Liver (tissue), 9 donors: Measurements from ENCODE around the gene GRIN3A. TPM values are rescaled to one million over a fixed set of nuclear protein-coding genes. Genes with fewer than 3 reads are reported as not detected.

ENCODE experiments used
- DNase-seq: peaks from one replicate; pipeline ENCODE4 v3.0.0-alpha.2; 2017; ENCODE audit warnings: low spot score
- H3K27ac ChIP-seq, 2 donors: one replicate each; pipeline ENCODE4 v1.7.0; 2013; ENCODE audit warnings: inconsistent platforms in 2 of 2, low read length in 2 of 2, control low read depth in 1 of 2, low read depth in 1 of 2, mild to moderate bottlenecking in 1 of 2
- H3K27me3 ChIP-seq, 4 donors: one replicate each; pipeline versions ENCODE4 v1.6.1 to v1.7.0; 2013; ENCODE audit warnings: low read length in 3 of 4, inconsistent platforms in 1 of 4, mild to moderate bottlenecking in 1 of 4, moderate library complexity in 1 of 4; ENCODE audit not compliant: control insufficient read depth in 4 of 4, insufficient read depth in 4 of 4
- H3K36me3 ChIP-seq, 4 donors: one replicate each; pipeline versions ENCODE4 v1.6.1 to v1.7.0; 2013; ENCODE audit warnings: low read length in 3 of 4, mild to moderate bottlenecking in 3 of 4, low read depth in 1 of 4, moderate library complexity in 1 of 4; ENCODE audit not compliant: control insufficient read depth in 4 of 4, insufficient read depth in 3 of 4
- H3K4me1 ChIP-seq, 4 donors: one replicate each; pipeline versions ENCODE4 v1.6.1 to v1.7.0; 2013; ENCODE audit warnings: low read length in 3 of 4, mild to moderate bottlenecking in 3 of 4, moderate library complexity in 1 of 4; ENCODE audit not compliant: control insufficient read depth in 4 of 4, insufficient read depth in 4 of 4
- H3K4me3 ChIP-seq, 3 donors: one replicate each; pipeline versions ENCODE4 v1.6.1 to v1.7.0; 2013; ENCODE audit warnings: low read length in 3 of 3, control low read depth in 1 of 3, low read depth in 1 of 3, mild to moderate bottlenecking in 1 of 3
- H3K9ac ChIP-seq, 2 donors: one replicate each; pipeline ENCODE4 v1.7.0; 2013; ENCODE audit warnings: low read length in 2 of 2, mild to moderate bottlenecking in 2 of 2, moderate library complexity in 2 of 2, control low read depth in 1 of 2, low read depth in 1 of 2
- H3K9me3 ChIP-seq, 4 donors: one replicate each; pipeline versions ENCODE4 v1.6.1 to v1.7.0; 2013; ENCODE audit warnings: low read length in 3 of 4; ENCODE audit not compliant: control insufficient read depth in 4 of 4
- ATF3 ChIP-seq: IDR thresholded peaks from 2 replicates; pipeline ENCODE4 v1.6.1; 2016; ENCODE audit warnings: antibody characterized with exemption
- EGR1 ChIP-seq, 2 donors: IDR thresholded peaks; 2 replicates each; pipeline ENCODE4 v1.6.1; 2016 to 2018; ENCODE audit warnings: antibody characterized with exemption in 2 of 2, low read depth in 2 of 2
- FOXA1 ChIP-seq: IDR thresholded peaks from 2 replicates; pipeline ENCODE4 v1.6.1; 2016; ENCODE audit warnings: antibody characterized with exemption
- FOXA2 ChIP-seq: IDR thresholded peaks from 2 replicates; pipeline ENCODE4 v1.6.1; 2016; ENCODE audit warnings: antibody characterized with exemption
- GABPA ChIP-seq, 2 donors: IDR thresholded peaks in 1 of 2; conservative IDR thresholded peaks in 1 of 2; 2 replicates each; pipeline ENCODE4 v1.6.1; 2016; ENCODE audit warnings: antibody characterized with exemption in 2 of 2, mild to moderate bottlenecking in 1 of 2, moderate library complexity in 1 of 2
- HNF4A ChIP-seq, 2 donors: conservative IDR thresholded peaks; 2 replicates each; pipeline ENCODE4 v1.6.1; 2016; ENCODE audit warnings: antibody characterized with exemption in 2 of 2, mild to moderate bottlenecking in 2 of 2
- HNF4G ChIP-seq: IDR thresholded peaks from 2 replicates; pipeline ENCODE4 v1.6.1; 2016; ENCODE audit warnings: antibody characterized with exemption
- JUND ChIP-seq, 2 donors: IDR thresholded peaks; 2 replicates each; pipeline ENCODE4 v1.6.1; 2016; ENCODE audit warnings: antibody characterized with exemption in 2 of 2
- MAX ChIP-seq: IDR thresholded peaks from 2 replicates; pipeline ENCODE4 v1.6.1; 2016; ENCODE audit warnings: antibody characterized with exemption
- NR2F2 ChIP-seq: IDR thresholded peaks from 2 replicates; pipeline ENCODE4 v1.6.1; 2016; ENCODE audit warnings: antibody characterized with exemption
- RAD21 ChIP-seq, 2 donors: IDR thresholded peaks; 2 replicates each; pipeline ENCODE4 v1.6.1; 2016; ENCODE audit warnings: antibody characterized with exemption in 2 of 2, mild to moderate bottlenecking in 2 of 2
- RXRA ChIP-seq, 2 donors: IDR thresholded peaks; 2 replicates each; pipeline ENCODE4 v1.6.1; 2017 to 2018; ENCODE audit warnings: antibody characterized with exemption in 2 of 2, mild to moderate bottlenecking in 1 of 2
- SP1 ChIP-seq: IDR thresholded peaks from 2 replicates; pipeline ENCODE4 v1.6.1; 2018; ENCODE audit warnings: antibody characterized with exemption, mild to moderate bottlenecking
- TAF1 ChIP-seq: conservative IDR thresholded peaks from 2 replicates; pipeline ENCODE4 v1.6.1; 2016; ENCODE audit warnings: antibody characterized with exemption, mild to moderate bottlenecking
- YY1 ChIP-seq: IDR thresholded peaks from 2 replicates; pipeline ENCODE4 v1.6.1; 2016; ENCODE audit warnings: antibody characterized with exemption, mild to moderate bottlenecking
- WGBS: extraction: QIAGEN DNeasy Blood & Tissue Kit; methylation state at CpG from one replicate; pipeline ENCODE4 v1.1.7; 2013; 5-methylcytosine and 5-hydroxymethylcytosine counted together
- polyA plus RNA-seq, 2 donors: library from polyadenylated mRNA; stranded (reverse) in 1 of 2; unstranded in 1 of 2; fragments of 200-250 nt in 1 of 2; fragments of >200 nt in 1 of 2; fragmentation: Nextera tagmentation in 1 of 2; extraction: Ambion mirVana in 1 of 2; gene quantifications; one replicate each; pipeline versions ENCODE4 v1.2.1 to v1.2.3, GENCODE V29; 2013 to 2015
- total RNA-seq, 2 donors: library from RNA; depleted of rRNA; stranded (reverse); fragments of >200 nt; gene quantifications; one replicate each; pipeline ENCODE4 v1.2.3, GENCODE V29; 2014
- TF ChIP-seq, protein P1 (sequence below): fragments of 150-350 bp; IDR thresholded peaks from 2 replicates; pipeline ENCODE4 v1.5.1; 2017; ENCODE audit warnings: improper control_type of control experiment, low read depth, low read length; ENCODE audit not compliant: missing input control
- TF ChIP-seq, protein P2 (sequence below): IDR thresholded peaks from 2 replicates; pipeline ENCODE4 v1.6.1; 2016; ENCODE audit warnings: antibody characterized with exemption, mild to moderate bottlenecking
- TF ChIP-seq, protein P3 (sequence below): IDR thresholded peaks from 2 replicates; pipeline ENCODE4 v1.6.1; 2016; ENCODE audit warnings: antibody characterized with exemption
- donor health status: healthy.
- donor health status: healthy.
- donor health status: healthy.
- donor health status: healthy.
- donor health status: healthy.

GRIN3A gene
- total and polyA plus RNA-seq, 4 donors: under 0.01 to 0.23 (median 0.09) TPM

- DNase-seq: no peak
- no peak for TF ChIP-seq TAF1
- TF ChIP-seq HNF4G: no peak
- no peak for TF ChIP-seq NR2F2
- TF ChIP-seq, protein P1, sequence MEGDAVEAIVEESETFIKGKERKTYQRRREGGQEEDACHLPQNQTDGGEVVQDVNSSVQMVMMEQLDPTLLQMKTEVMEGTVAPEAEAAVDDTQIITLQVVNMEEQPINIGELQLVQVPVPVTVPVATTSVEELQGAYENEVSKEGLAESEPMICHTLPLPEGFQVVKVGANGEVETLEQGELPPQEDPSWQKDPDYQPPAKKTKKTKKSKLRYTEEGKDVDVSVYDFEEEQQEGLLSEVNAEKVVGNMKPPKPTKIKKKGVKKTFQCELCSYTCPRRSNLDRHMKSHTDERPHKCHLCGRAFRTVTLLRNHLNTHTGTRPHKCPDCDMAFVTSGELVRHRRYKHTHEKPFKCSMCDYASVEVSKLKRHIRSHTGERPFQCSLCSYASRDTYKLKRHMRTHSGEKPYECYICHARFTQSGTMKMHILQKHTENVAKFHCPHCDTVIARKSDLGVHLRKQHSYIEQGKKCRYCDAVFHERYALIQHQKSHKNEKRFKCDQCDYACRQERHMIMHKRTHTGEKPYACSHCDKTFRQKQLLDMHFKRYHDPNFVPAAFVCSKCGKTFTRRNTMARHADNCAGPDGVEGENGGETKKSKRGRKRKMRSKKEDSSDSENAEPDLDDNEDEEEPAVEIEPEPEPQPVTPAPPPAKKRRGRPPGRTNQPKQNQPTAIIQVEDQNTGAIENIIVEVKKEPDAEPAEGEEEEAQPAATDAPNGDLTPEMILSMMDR: no peak
- no peak for TF ChIP-seq MAX
- TF ChIP-seq YY1: no peak
- TF ChIP-seq RAD21 (IDR thresholded peaks at IDR 0.05): no peak
- TF ChIP-seq RXRA (IDR thresholded peaks at IDR 0.05): no peak
- no peak for TF ChIP-seq JUND (IDR thresholded peaks at IDR 0.05)
- no peak for TF ChIP-seq FOXA2
- TF ChIP-seq ATF3: no peak
- no peak for TF ChIP-seq SP1
- TF ChIP-seq FOXA1: no peak
- TF ChIP-seq GABPA (IDR thresholded peaks at IDR 0.05 in 1 of 2, conservative IDR thresholded peaks at IDR 0.05 in 1 of 2): no peak
- TF ChIP-seq, protein P2, sequence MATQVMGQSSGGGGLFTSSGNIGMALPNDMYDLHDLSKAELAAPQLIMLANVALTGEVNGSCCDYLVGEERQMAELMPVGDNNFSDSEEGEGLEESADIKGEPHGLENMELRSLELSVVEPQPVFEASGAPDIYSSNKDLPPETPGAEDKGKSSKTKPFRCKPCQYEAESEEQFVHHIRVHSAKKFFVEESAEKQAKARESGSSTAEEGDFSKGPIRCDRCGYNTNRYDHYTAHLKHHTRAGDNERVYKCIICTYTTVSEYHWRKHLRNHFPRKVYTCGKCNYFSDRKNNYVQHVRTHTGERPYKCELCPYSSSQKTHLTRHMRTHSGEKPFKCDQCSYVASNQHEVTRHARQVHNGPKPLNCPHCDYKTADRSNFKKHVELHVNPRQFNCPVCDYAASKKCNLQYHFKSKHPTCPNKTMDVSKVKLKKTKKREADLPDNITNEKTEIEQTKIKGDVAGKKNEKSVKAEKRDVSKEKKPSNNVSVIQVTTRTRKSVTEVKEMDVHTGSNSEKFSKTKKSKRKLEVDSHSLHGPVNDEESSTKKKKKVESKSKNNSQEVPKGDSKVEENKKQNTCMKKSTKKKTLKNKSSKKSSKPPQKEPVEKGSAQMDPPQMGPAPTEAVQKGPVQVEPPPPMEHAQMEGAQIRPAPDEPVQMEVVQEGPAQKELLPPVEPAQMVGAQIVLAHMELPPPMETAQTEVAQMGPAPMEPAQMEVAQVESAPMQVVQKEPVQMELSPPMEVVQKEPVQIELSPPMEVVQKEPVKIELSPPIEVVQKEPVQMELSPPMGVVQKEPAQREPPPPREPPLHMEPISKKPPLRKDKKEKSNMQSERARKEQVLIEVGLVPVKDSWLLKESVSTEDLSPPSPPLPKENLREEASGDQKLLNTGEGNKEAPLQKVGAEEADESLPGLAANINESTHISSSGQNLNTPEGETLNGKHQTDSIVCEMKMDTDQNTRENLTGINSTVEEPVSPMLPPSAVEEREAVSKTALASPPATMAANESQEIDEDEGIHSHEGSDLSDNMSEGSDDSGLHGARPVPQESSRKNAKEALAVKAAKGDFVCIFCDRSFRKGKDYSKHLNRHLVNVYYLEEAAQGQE: no peak
- no peak for TF ChIP-seq EGR1 (IDR thresholded peaks at IDR 0.05; ENCODE audit: low read depth in 2 of 2)
- TF ChIP-seq HNF4A (conservative IDR thresholded peaks at IDR 0.05): no peak
- TF ChIP-seq, protein P3, sequence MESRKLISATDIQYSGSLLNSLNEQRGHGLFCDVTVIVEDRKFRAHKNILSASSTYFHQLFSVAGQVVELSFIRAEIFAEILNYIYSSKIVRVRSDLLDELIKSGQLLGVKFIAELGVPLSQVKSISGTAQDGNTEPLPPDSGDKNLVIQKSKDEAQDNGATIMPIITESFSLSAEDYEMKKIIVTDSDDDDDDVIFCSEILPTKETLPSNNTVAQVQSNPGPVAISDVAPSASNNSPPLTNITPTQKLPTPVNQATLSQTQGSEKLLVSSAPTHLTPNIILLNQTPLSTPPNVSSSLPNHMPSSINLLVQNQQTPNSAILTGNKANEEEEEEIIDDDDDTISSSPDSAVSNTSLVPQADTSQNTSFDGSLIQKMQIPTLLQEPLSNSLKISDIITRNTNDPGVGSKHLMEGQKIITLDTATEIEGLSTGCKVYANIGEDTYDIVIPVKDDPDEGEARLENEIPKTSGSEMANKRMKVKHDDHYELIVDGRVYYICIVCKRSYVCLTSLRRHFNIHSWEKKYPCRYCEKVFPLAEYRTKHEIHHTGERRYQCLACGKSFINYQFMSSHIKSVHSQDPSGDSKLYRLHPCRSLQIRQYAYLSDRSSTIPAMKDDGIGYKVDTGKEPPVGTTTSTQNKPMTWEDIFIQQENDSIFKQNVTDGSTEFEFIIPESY: no peak
- 74% methylated on average over 2 of the region's 2 CpGs for WGBS
Observed at GRCh38 chr9:101652601-101653175, 85.8 kb downstream of the GRIN3A start.

More at GRCh38 chr9:101652601-101653175, 85.8 kb downstream of the GRIN3A start:
- Histone ChIP-seq H3K27me3 (no peaks in the 10 kb centered on the region), H3K36me3 (no peaks in the 10 kb centered on the region), H3K4me1 (peaks cover 0 to 9% (median 1%) of the 10 kb centered on the region in 4 donors), H3K4me3 (no peak overlapping the region), H3K27ac (no peak overlapping the region), H3K9me3 (no peaks in the 10 kb centered on the region), H3K9ac (no peak overlapping the region)
